SJSA1 (cell line): ENCODE results near the gene BIK. TPM values are rescaled to one million over a fixed set of nuclear protein-coding genes. Genes with fewer than 3 reads are reported as not detected.

Source experiments
- DNase-seq, 2 experiments: peaks; one replicate each; pipeline ENCODE4 v3.0.0-alpha.2; 2015 to 2020; ENCODE audit warnings: low spot score in 2 of 2, low read depth in 1 of 2
- H3K27ac ChIP-seq: fragments of 250-450 bp; sonication (Bioruptor Pico); 2 replicates; pipeline ENCODE4 v1.5.1; 2020; ENCODE audit warnings: mild to moderate bottlenecking, moderate library complexity
- H3K27me3 ChIP-seq: fragments of 250-450 bp; sonication (Bioruptor Pico); replicated peaks from 2 replicates; pipeline ENCODE4 v1.5.1; 2020; ENCODE audit warnings: mild to moderate bottlenecking, moderate library complexity
- H3K36me3 ChIP-seq: fragments of 250-450 bp; sonication (Bioruptor Pico); 2 replicates; pipeline ENCODE4 v1.5.1; 2020; ENCODE audit warnings: mild to moderate bottlenecking
- H3K4me1 ChIP-seq: fragments of 250-450 bp; sonication (Bioruptor Pico); replicated peaks from 2 replicates; pipeline ENCODE4 v1.6.1; 2021; ENCODE audit warnings: mild to moderate bottlenecking
- H3K4me3 ChIP-seq: fragments of 250-450 bp; sonication (Bioruptor Pico); 2 replicates; pipeline ENCODE4 v1.5.1; 2020; ENCODE audit warnings: mild to moderate bottlenecking
- H3K9me3 ChIP-seq: fragments of 250-450 bp; sonication (Bioruptor Pico); replicated peaks from 2 replicates; pipeline ENCODE4 v1.5.1; 2020; ENCODE audit warnings: mild to moderate bottlenecking
- total RNA-seq: library from RNA; depleted of rRNA; stranded (reverse); fragments of >200 nt; shearing (Covaris generic); gene quantifications from 2 replicates; pipeline ENCODE4 v1.2.3, GENCODE V29; 2014

The BIK gene
- total RNA-seq, 1 experiment from 2014 or later: 2.2 TPM

GRCh38 chr22:43152357-43153071 is 42.0 kb downstream of the BIK start:
- H3K36me3 ChIP-seq: peaks cover 9% of the 10 kb centered on the region; the same call in 1 of the 2 replicates
- H3K4me3 ChIP-seq: peak overlapping the region; percentile 74
- no peaks in the 10 kb centered on the region for H3K27me3 ChIP-seq
- peaks cover 23% of the 10 kb centered on the region for H3K4me1 ChIP-seq
- DNase-seq: peak; percentile 51 to 67
- peak overlapping the region; percentile 49 for H3K27ac ChIP-seq
- H3K9me3 ChIP-seq: no peaks in the 10 kb centered on the region; the same call in 1 of the 2 replicates

GRCh38 chr22:43153899-43154298 is 43.3 kb downstream of the BIK start:
- no peaks in the 10 kb centered on the region; the same call in 1 of the 2 replicates for H3K9me3 ChIP-seq
- H3K4me3 ChIP-seq: no peak overlapping the region
- H3K4me1 ChIP-seq: peaks cover 23% of the 10 kb centered on the region
- H3K27me3 ChIP-seq: no peaks in the 10 kb centered on the region
- DNase-seq: no peak
- H3K27ac ChIP-seq: no peak overlapping the region
- H3K36me3 ChIP-seq: peaks cover 9% of the 10 kb centered on the region; the same call in 1 of the 2 replicates

- Histone ChIP-seq H3K36me3 (peaks cover 19% of the 10 kb centered on the region), H3K27me3 (no peaks in the 10 kb centered on the region), H3K4me3 (no peak overlapping the region), H3K27ac (no peak overlapping the region), H3K4me1 (peaks cover 23% of the 10 kb centered on the region), H3K9me3 (no peaks in the 10 kb centered on the region; the same call in 1 of the 2 replicates)
- no peak for DNase-seq
Observed at GRCh38 chr22:43154887-43155536, 44.5 kb downstream of the BIK start.

- Histone ChIP-seq H3K9me3 (no peaks in the 10 kb centered on the region; the same call in 1 of the 2 replicates), H3K4me1 (peaks cover 22% of the 10 kb centered on the region), H3K27ac (no peak overlapping the region), H3K4me3 (no peak overlapping the region), H3K27me3 (no peaks in the 10 kb centered on the region), H3K36me3 (peaks cover 27% of the 10 kb centered on the region)
- no peak for DNase-seq
Observed at GRCh38 chr22:43155789-43156188, 45.2 kb downstream of the BIK start.

GRCh38 chr22:43156413-43156812 is 45.9 kb downstream of the BIK start:
- no peak overlapping the region for H3K4me3 ChIP-seq
- H3K9me3 ChIP-seq: no peaks in the 10 kb centered on the region; the same call in 1 of the 2 replicates
- no peak for DNase-seq
- peaks cover 17% of the 10 kb centered on the region for H3K4me1 ChIP-seq
- H3K27ac ChIP-seq: no peak overlapping the region
- no peaks in the 10 kb centered on the region for H3K27me3 ChIP-seq
- H3K36me3 ChIP-seq: peaks cover 30% of the 10 kb centered on the region

- Histone ChIP-seq H3K4me1 (peaks cover 1% of the 10 kb centered on the region), H3K27ac (no peak overlapping the region), H3K36me3 (peaks cover 34% of the 10 kb centered on the region), H3K27me3 (no peaks in the 10 kb centered on the region), H3K4me3 (no peak overlapping the region), H3K9me3 (no peaks in the 10 kb centered on the region; the same call in 1 of the 2 replicates)
- no peak for DNase-seq
Observed at GRCh38 chr22:43157874-43158546, 47.5 kb downstream of the BIK start.

- peaks cover 34% of the 10 kb centered on the region for H3K36me3 ChIP-seq
- no peak overlapping the region for H3K27ac ChIP-seq
- no peak for DNase-seq
- H3K4me1 ChIP-seq: no peaks in the 10 kb centered on the region
- H3K27me3 ChIP-seq: no peaks in the 10 kb centered on the region
- no peak overlapping the region for H3K4me3 ChIP-seq
- H3K9me3 ChIP-seq: no peaks in the 10 kb centered on the region; the same call in 1 of the 2 replicates
Observed at GRCh38 chr22:43158778-43159483, 48.4 kb downstream of the BIK start.

GRCh38 chr22:43159484-43160178 is 49.1 kb downstream of the BIK start:
- Histone ChIP-seq H3K27me3 (no peaks in the 10 kb centered on the region), H3K4me1 (no peaks in the 10 kb centered on the region), H3K4me3 (no peak overlapping the region), H3K27ac (no peak overlapping the region), H3K36me3 (peaks cover 34% of the 10 kb centered on the region), H3K9me3 (no peaks in the 10 kb centered on the region; the same call in 1 of the 2 replicates)
- DNase-seq: no peak

- H3K27ac ChIP-seq: no peak overlapping the region
- H3K27me3 ChIP-seq: no peaks in the 10 kb centered on the region
- H3K36me3 ChIP-seq: peaks cover 31% of the 10 kb centered on the region
- no peak overlapping the region for H3K4me3 ChIP-seq
- no peaks in the 10 kb centered on the region for H3K4me1 ChIP-seq
- no peaks in the 10 kb centered on the region; the same call in 1 of the 2 replicates for H3K9me3 ChIP-seq
- DNase-seq: no peak
Observed at GRCh38 chr22:43160497-43161126, 50.1 kb downstream of the BIK start.

GRCh38 chr22:43162412-43163150 is 52.0 kb downstream of the BIK start:
- Histone ChIP-seq H3K27me3 (no peaks in the 10 kb centered on the region), H3K9me3 (no peaks in the 10 kb centered on the region; the same call in 1 of the 2 replicates), H3K4me1 (no peaks in the 10 kb centered on the region), H3K36me3 (peaks cover 36% of the 10 kb centered on the region), H3K27ac (no peak overlapping the region), H3K4me3 (no peak overlapping the region)
- no peak for DNase-seq

- Histone ChIP-seq H3K4me1 (no peaks in the 10 kb centered on the region), H3K9me3 (no peaks in the 10 kb centered on the region), H3K27ac (no peak overlapping the region), H3K36me3 (peaks cover 41% of the 10 kb centered on the region), H3K4me3 (no peak overlapping the region), H3K27me3 (no peaks in the 10 kb centered on the region)
- no peak for DNase-seq
Observed at GRCh38 chr22:43163241-43163795, 52.8 kb downstream of the BIK start.

- Histone ChIP-seq H3K4me1 (no peaks in the 10 kb centered on the region), H3K4me3 (no peak overlapping the region), H3K36me3 (peaks cover 44% of the 10 kb centered on the region), H3K27me3 (no peaks in the 10 kb centered on the region), H3K9me3 (no peaks in the 10 kb centered on the region), H3K27ac (no peak overlapping the region)
- DNase-seq: no peak
Observed at GRCh38 chr22:43164636-43165035, 54.1 kb downstream of the BIK start.
